ENCODE measurements around the gene PTPRT.

PTPRT gene

GRCh38 chr20:43202100-43202499, 12.4 kb upstream of the PTPRT start:
- Histone ChIP-seq H3K9ac (ENCODE audit: low read depth, low read length) (no peak overlapping the region), H3K9me3 (ENCODE audit: insufficient read depth, low read depth, low read length) (peaks cover 5% of the 10 kb centered on the region; the same call in 1 of the 2 replicates), H3K27me3 (ENCODE audit: insufficient read depth, low read length) (peaks cover 9% of the 10 kb centered on the region; the same call in 1 of the 2 replicates), H3K4me3 (ENCODE audit: low read length) (no peak overlapping the region), H3K27ac (ENCODE audit: low read depth, low read length) (no peak overlapping the region), H3K36me3 (ENCODE audit: insufficient read depth, low read length) (no peaks in the 10 kb centered on the region), H3K4me1 (ENCODE audit: insufficient read depth, low read length) (peaks cover 11% of the 10 kb centered on the region)
- WGBS: 93% methylated on average over 6 of the region's 6 CpGs

- Histone ChIP-seq H3K36me3 (ENCODE audit: insufficient read depth, low read length) (no peaks in the 10 kb centered on the region), H3K9ac (ENCODE audit: low read depth, low read length) (no peak overlapping the region), H3K27ac (ENCODE audit: low read depth, low read length) (peak overlapping the region; percentile 37; the same call in 1 of the 2 replicates), H3K4me3 (ENCODE audit: low read length) (no peak overlapping the region), H3K27me3 (ENCODE audit: insufficient read depth, low read length) (peaks cover 14% of the 10 kb centered on the region; the same call in 1 of the 2 replicates), H3K9me3 (ENCODE audit: insufficient read depth, low read depth, low read length) (no peaks in the 10 kb centered on the region), H3K4me1 (ENCODE audit: insufficient read depth, low read length) (peaks cover 11% of the 10 kb centered on the region)
- 31% methylated on average over 4 of the region's 4 CpGs for WGBS
Observed at GRCh38 chr20:43198607-43199006, 8.9 kb upstream of the PTPRT start.

- no peaks in the 10 kb centered on the region for H3K9me3 ChIP-seq (ENCODE audit: insufficient read depth, low read depth, low read length)
- H3K36me3 ChIP-seq (ENCODE audit: insufficient read depth, low read length): no peaks in the 10 kb centered on the region
- peaks cover 32% of the 10 kb centered on the region for H3K27me3 ChIP-seq (ENCODE audit: insufficient read depth, low read length)
- H3K4me3 ChIP-seq (ENCODE audit: low read length): no peak overlapping the region
- peaks cover 11% of the 10 kb centered on the region for H3K4me1 ChIP-seq (ENCODE audit: insufficient read depth, low read length)
- no peak overlapping the region for H3K9ac ChIP-seq (ENCODE audit: low read depth, low read length)
- 89% methylated on average over 3 of the region's 3 CpGs for WGBS
- H3K27ac ChIP-seq (ENCODE audit: low read depth, low read length): no peak overlapping the region
Observed at GRCh38 chr20:43196243-43196642, 6.5 kb upstream of the PTPRT start.

GRCh38 chr20:43194137-43194536, 4.4 kb upstream of the PTPRT start:
- H3K9me3 ChIP-seq (ENCODE audit: insufficient read depth, low read depth, low read length): no peaks in the 10 kb centered on the region
- peaks cover 51% of the 10 kb centered on the region for H3K27me3 ChIP-seq (ENCODE audit: insufficient read depth, low read length)
- H3K4me1 ChIP-seq (ENCODE audit: insufficient read depth, low read length): peaks cover 10% of the 10 kb centered on the region
- H3K27ac ChIP-seq (ENCODE audit: low read depth, low read length): no peak overlapping the region
- H3K9ac ChIP-seq (ENCODE audit: low read depth, low read length): no peak overlapping the region
- H3K36me3 ChIP-seq (ENCODE audit: insufficient read depth, low read length): no peaks in the 10 kb centered on the region
- no peak overlapping the region for H3K4me3 ChIP-seq (ENCODE audit: low read length)
- 92% methylated on average over 9 of the region's 9 CpGs for WGBS

GRCh38 chr20:43193443-43193842, 3.7 kb upstream of the PTPRT start:
- Histone ChIP-seq H3K4me3 (ENCODE audit: low read length) (no peak overlapping the region), H3K9ac (ENCODE audit: low read depth, low read length) (no peak overlapping the region), H3K27me3 (ENCODE audit: insufficient read depth, low read length) (peaks cover 58% of the 10 kb centered on the region), H3K36me3 (ENCODE audit: insufficient read depth, low read length) (no peaks in the 10 kb centered on the region), H3K4me1 (ENCODE audit: insufficient read depth, low read length) (peaks cover 3% of the 10 kb centered on the region; the same call in 1 of the 2 replicates), H3K27ac (ENCODE audit: low read depth, low read length) (no peak overlapping the region), H3K9me3 (ENCODE audit: insufficient read depth, low read depth, low read length) (no peaks in the 10 kb centered on the region)
- WGBS: 92% methylated on average over 3 of the region's 3 CpGs

GRCh38 chr20:43191946-43192863, 2.5 kb upstream of the PTPRT start:
- peaks cover 61% of the 10 kb centered on the region for H3K27me3 ChIP-seq (ENCODE audit: insufficient read depth, low read length)
- WGBS: 40% methylated on average over 12 of the region's 12 CpGs
- H3K27ac ChIP-seq (ENCODE audit: low read depth, low read length): no peak overlapping the region
- no peaks in the 10 kb centered on the region for H3K36me3 ChIP-seq (ENCODE audit: insufficient read depth, low read length)
- peaks cover 8% of the 10 kb centered on the region; the same call in 1 of the 2 replicates for H3K4me1 ChIP-seq (ENCODE audit: insufficient read depth, low read length)
- H3K4me3 ChIP-seq (ENCODE audit: low read length): no peak overlapping the region
- no peaks in the 10 kb centered on the region for H3K9me3 ChIP-seq (ENCODE audit: insufficient read depth, low read depth, low read length)
- H3K9ac ChIP-seq (ENCODE audit: low read depth, low read length): no peak overlapping the region

- Histone ChIP-seq H3K9me3 (ENCODE audit: insufficient read depth, low read depth, low read length) (no peaks in the 10 kb centered on the region), H3K9ac (ENCODE audit: low read depth, low read length) (no peak overlapping the region), H3K27me3 (ENCODE audit: insufficient read depth, low read length) (peaks cover 55% of the 10 kb centered on the region), H3K4me3 (ENCODE audit: low read length) (no peak overlapping the region), H3K36me3 (ENCODE audit: insufficient read depth, low read length) (no peaks in the 10 kb centered on the region), H3K27ac (ENCODE audit: low read depth, low read length) (no peak overlapping the region), H3K4me1 (ENCODE audit: insufficient read depth, low read length) (peaks cover 8% of the 10 kb centered on the region; the same call in 1 of the 2 replicates)
- 79% methylated on average over 4 of the region's 5 CpGs for WGBS
Observed at GRCh38 chr20:43191143-43191542, 1.4 kb upstream of the PTPRT start.

- peak overlapping the region; percentile 57 for H3K4me3 ChIP-seq (ENCODE audit: low read length)
- WGBS: 26% methylated on average over 24 of the region's 24 CpGs
Observed at GRCh38 chr20:43190332-43190953, 737 bp upstream of the PTPRT start.

GRCh38 chr20:43188861-43189553, 699 bp downstream of the PTPRT start:
- peaks cover 8% of the 10 kb centered on the region; the same call in 1 of the 2 replicates for H3K4me1 ChIP-seq (ENCODE audit: insufficient read depth, low read length)
- 6% methylated on average over 64 of the region's 64 CpGs for WGBS
- H3K9ac ChIP-seq (ENCODE audit: low read depth, low read length): no peak overlapping the region
- peak overlapping the region; percentile 58 for H3K4me3 ChIP-seq (ENCODE audit: low read length)
- H3K36me3 ChIP-seq (ENCODE audit: insufficient read depth, low read length): no peaks in the 10 kb centered on the region
- no peaks in the 10 kb centered on the region for H3K9me3 ChIP-seq (ENCODE audit: insufficient read depth, low read depth, low read length)
- H3K27me3 ChIP-seq (ENCODE audit: insufficient read depth, low read length): peaks cover 55% of the 10 kb centered on the region
- no peak overlapping the region for H3K27ac ChIP-seq (ENCODE audit: low read depth, low read length)

More at GRCh38 chr20:43190332-43190953, 737 bp upstream of the PTPRT start:
- Histone ChIP-seq H3K27me3 (ENCODE audit: insufficient read depth, low read length) (peaks cover 55% of the 10 kb centered on the region), H3K4me1 (ENCODE audit: insufficient read depth, low read length) (peaks cover 8% of the 10 kb centered on the region; the same call in 1 of the 2 replicates), H3K9me3 (ENCODE audit: insufficient read depth, low read depth, low read length) (no peaks in the 10 kb centered on the region), H3K27ac (ENCODE audit: low read depth, low read length) (no peak overlapping the region), H3K9ac (ENCODE audit: low read depth, low read length) (no peak overlapping the region), H3K36me3 (ENCODE audit: insufficient read depth, low read length) (no peaks in the 10 kb centered on the region)

- H3K27me3 ChIP-seq (ENCODE audit: insufficient read depth, low read length): peaks cover 55% of the 10 kb centered on the region
- WGBS: 11% methylated on average over 16 of the region's 16 CpGs
- H3K27ac ChIP-seq (ENCODE audit: low read depth, low read length): no peak overlapping the region
- peaks cover 8% of the 10 kb centered on the region; the same call in 1 of the 2 replicates for H3K4me1 ChIP-seq (ENCODE audit: insufficient read depth, low read length)
- no peaks in the 10 kb centered on the region for H3K9me3 ChIP-seq (ENCODE audit: insufficient read depth, low read depth, low read length)
- H3K9ac ChIP-seq (ENCODE audit: low read depth, low read length): no peak overlapping the region
- peak overlapping the region; percentile 41 for H3K4me3 ChIP-seq (ENCODE audit: low read length)
- H3K36me3 ChIP-seq (ENCODE audit: insufficient read depth, low read length): no peaks in the 10 kb centered on the region
Observed at GRCh38 chr20:43188234-43188653, 1.5 kb downstream of the PTPRT start.

Data from HUES64 (cell line).